ENCODE results near the gene ANKRD27. TPM values are rescaled to one million over a fixed set of nuclear protein-coding genes. Genes with fewer than 3 reads are reported as not detected.

The ANKRD27 gene
- total RNA-seq, 1 experiment from 2014 or later: 55.5 TPM

- DNase-seq: peak; percentile 51 to 83
- CTCF ChIA-PET: no interaction called here
These were observed 773 bp upstream of the ANKRD27 start, which contains the start of gene RGS9BP for GRCh38 chr19:32675720-32676185. Gene RGS9BP (plus strand): TSS chr19:32675848. CDS start chr19:32676264, 416 bp downstream.

GRCh38 chr19:32674153-32674930, 638 bp downstream of the ANKRD27 start:
- H3K9me3 ChIP-seq (ENCODE audit: insufficient read depth, low read depth): no peaks in the 10 kb centered on the region
- no peaks in the 10 kb centered on the region for H3K27me3 ChIP-seq (ENCODE audit: insufficient read depth, low read depth)
- H4K20me1 ChIP-seq (ENCODE audit: insufficient read depth): peaks cover 50% of the 10 kb centered on the region
- no peak overlapping the region for H3K27ac ChIP-seq
- intact Hi-C loops (cut with micrococcal nuclease; ENCODE audit: unreplicated experiment): no loop called here
- H3K4me3 ChIP-seq: peak overlapping the region; percentile 89
- H3F3A ChIP-seq (ENCODE audit: insufficient read depth, low read depth): peaks cover 4% of the 10 kb centered on the region; the same call in 1 of the 2 replicates
- H3K4me1 ChIP-seq (replicated peaks; ENCODE audit: insufficient read depth): peaks cover 10% of the 10 kb centered on the region; the same call in 1 of the 2 replicates
- H3K79me2 ChIP-seq (ENCODE audit: low read depth): peaks cover 53% of the 10 kb centered on the region
- POLR2A ChIA-PET (ENCODE audit: unreplicated experiment): no interaction called here
- CTCF ChIA-PET: no interaction called here
- H2AFZ ChIP-seq: peak overlapping the region; percentile 74
- TF ChIP-seq CTCF (conservative IDR thresholded peaks at IDR 0.05): no peak
- no peak for DNase-seq
- BruUV-seq (replicated peaks): no TSS peak
- H3K36me3 ChIP-seq (ENCODE audit: low read depth): no peaks in the 10 kb centered on the region
- no peaks in the 10 kb centered on the region for H3K9me2 ChIP-seq (ENCODE audit: insufficient read depth)
- H3K4me2 ChIP-seq: peak overlapping the region; percentile 100

More at GRCh38 chr19:32675720-32676185, 773 bp upstream of the ANKRD27 start, which contains the start of gene RGS9BP:
- Histone ChIP-seq H2AFZ (peak within 1 kb of the TSS; percentile 95), H4K20me1 (ENCODE audit: insufficient read depth) (peaks cover 36% of the 10 kb centered on the region), H3K36me3 (ENCODE audit: low read depth) (no peaks in the 10 kb centered on the region), H3K4me2 (peak within 1 kb of the TSS; percentile 100), H3K27me3 (ENCODE audit: insufficient read depth, low read depth) (no peaks in the 10 kb centered on the region), H3K9me3 (ENCODE audit: insufficient read depth, low read depth) (no peaks in the 10 kb centered on the region), H3K27ac (peak within 1 kb of the TSS; percentile 45; the same call in 1 of the 2 replicates), H3K9me2 (ENCODE audit: insufficient read depth) (no peaks in the 10 kb centered on the region), H3K79me2 (ENCODE audit: low read depth) (peaks cover 39% of the 10 kb centered on the region), H3F3A (ENCODE audit: insufficient read depth, low read depth) (peaks cover 4% of the 10 kb centered on the region; the same call in 1 of the 2 replicates), H3K4me1 (replicated peaks; ENCODE audit: insufficient read depth) (peaks cover 10% of the 10 kb centered on the region; the same call in 1 of the 2 replicates), H3K4me3 (peak within 1 kb of the TSS; percentile 89)
- TSS peak; percentile 44 for BruUV-seq (replicated peaks)
- POLR2A ChIA-PET (ENCODE audit: unreplicated experiment): interaction anchor here (0.6 to 0.7 kb wide), 2 partner anchors 16 to 111 kb away, joined by 6 read pairs; partner anchors contain the start of gene NUDT19
- intact Hi-C loops (cut with micrococcal nuclease; ENCODE audit: unreplicated experiment): loop anchor here (1.0 kb wide), 1 partner anchor 17 kb away; no protein-coding TSS in a partner anchor
- TF ChIP-seq EZH2 (IDR thresholded peaks at IDR 0.05; ENCODE audit: low read depth) (no peak), CTCF (conservative IDR thresholded peaks at IDR 0.05) (no peak)

GRCh38 chr19:32673573-32673972, 1.4 kb downstream of the ANKRD27 start:
- H3K4me3 ChIP-seq: peak overlapping the region; percentile 89; the same call in 1 of the 2 replicates
- H3K9me3 ChIP-seq (ENCODE audit: insufficient read depth, low read depth): no peaks in the 10 kb centered on the region
- TSS peak; percentile 24 for BruUV-seq (replicated peaks)
- peaks cover 10% of the 10 kb centered on the region; the same call in 1 of the 2 replicates for H3K4me1 ChIP-seq (replicated peaks; ENCODE audit: insufficient read depth)
- H4K20me1 ChIP-seq (ENCODE audit: insufficient read depth): peaks cover 57% of the 10 kb centered on the region
- H3K4me2 ChIP-seq: peak overlapping the region; percentile 100
- H3K27ac ChIP-seq: no peak overlapping the region
- intact Hi-C loops (cut with micrococcal nuclease; ENCODE audit: unreplicated experiment): no loop called here
- no peaks in the 10 kb centered on the region for H3K36me3 ChIP-seq (ENCODE audit: low read depth)
- H2AFZ ChIP-seq: no peak overlapping the region
- POLR2A ChIA-PET (ENCODE audit: unreplicated experiment): interaction anchor here (0.7 kb wide), 1 partner anchor 116 kb away, joined by 5 read pairs; no protein-coding TSS in a partner anchor
- H3K27me3 ChIP-seq (ENCODE audit: insufficient read depth, low read depth): no peaks in the 10 kb centered on the region
- H3K79me2 ChIP-seq (ENCODE audit: low read depth): peaks cover 61% of the 10 kb centered on the region
- peaks cover 4% of the 10 kb centered on the region; the same call in 1 of the 2 replicates for H3F3A ChIP-seq (ENCODE audit: insufficient read depth, low read depth)
- H3K9me2 ChIP-seq (ENCODE audit: insufficient read depth): no peaks in the 10 kb centered on the region
- TF ChIP-seq EZH2 (IDR thresholded peaks at IDR 0.05; ENCODE audit: low read depth): no peak
- TF ChIP-seq CTCF (conservative IDR thresholded peaks at IDR 0.05): no peak
- CTCF ChIA-PET: no interaction called here
- DNase-seq: no peak

Measured in PC-9 (cell line).